NT2/D1 (cell line): Measurements from ENCODE around the gene ZFHX2.
"Not testable (repeated sequence)": the region's sequence is repeated elsewhere in the genome, so short reads cannot be mapped to it uniquely, and the experiment has no call there.

Experiments
- DNase-seq: peaks from one replicate; pipeline ENCODE4 v3.0.0-alpha.2; 2011; ENCODE audit warnings: low read depth, low spot score
- H3K27me3 ChIP-seq: 2 replicates; pipeline ENCODE4 v1.6.0; 2011; ENCODE audit warnings: mild to moderate bottlenecking; ENCODE audit not compliant: insufficient read length, insufficient read depth
- H3K36me3 ChIP-seq: 2 replicates; pipeline ENCODE4 v1.6.1; 2011; ENCODE audit warnings: mild to moderate bottlenecking, low read length, mixed read lengths; ENCODE audit not compliant: insufficient read depth, insufficient read length
- H3K4me1 ChIP-seq: 2 replicates; pipeline ENCODE4 v1.5.1; 2011; ENCODE audit not compliant: insufficient read depth, insufficient read length
- H3K4me3 ChIP-seq: 2 replicates; pipeline ENCODE4 v1.5.1; 2011; ENCODE audit warnings: low read depth; ENCODE audit not compliant: insufficient read length
- H3K9ac ChIP-seq: 2 replicates; pipeline ENCODE4 v1.6.0; 2011; ENCODE audit warnings: low read depth; ENCODE audit not compliant: insufficient read length
- H3K9me3 ChIP-seq: 2 replicates; pipeline ENCODE4 v1.5.1; 2011; ENCODE audit warnings: mild to moderate bottlenecking, low read length; ENCODE audit not compliant: insufficient read depth
- SUZ12 ChIP-seq: IDR thresholded peaks from 2 replicates; pipeline ENCODE4 v1.6.1; 2011; ENCODE audit not compliant: insufficient read length, insufficient read depth; ENCODE audit errors: extremely low read depth
- YY1 ChIP-seq: IDR thresholded peaks from 2 replicates; pipeline ENCODE4 v1.6.1; 2011; ENCODE audit not compliant: insufficient read length, insufficient read depth
- ZNF274 ChIP-seq: IDR thresholded peaks from 2 replicates; pipeline ENCODE4 v1.6.1; 2011; ENCODE audit warnings: mild to moderate bottlenecking, low read depth, low read length

ZFHX2 gene

DNA sequence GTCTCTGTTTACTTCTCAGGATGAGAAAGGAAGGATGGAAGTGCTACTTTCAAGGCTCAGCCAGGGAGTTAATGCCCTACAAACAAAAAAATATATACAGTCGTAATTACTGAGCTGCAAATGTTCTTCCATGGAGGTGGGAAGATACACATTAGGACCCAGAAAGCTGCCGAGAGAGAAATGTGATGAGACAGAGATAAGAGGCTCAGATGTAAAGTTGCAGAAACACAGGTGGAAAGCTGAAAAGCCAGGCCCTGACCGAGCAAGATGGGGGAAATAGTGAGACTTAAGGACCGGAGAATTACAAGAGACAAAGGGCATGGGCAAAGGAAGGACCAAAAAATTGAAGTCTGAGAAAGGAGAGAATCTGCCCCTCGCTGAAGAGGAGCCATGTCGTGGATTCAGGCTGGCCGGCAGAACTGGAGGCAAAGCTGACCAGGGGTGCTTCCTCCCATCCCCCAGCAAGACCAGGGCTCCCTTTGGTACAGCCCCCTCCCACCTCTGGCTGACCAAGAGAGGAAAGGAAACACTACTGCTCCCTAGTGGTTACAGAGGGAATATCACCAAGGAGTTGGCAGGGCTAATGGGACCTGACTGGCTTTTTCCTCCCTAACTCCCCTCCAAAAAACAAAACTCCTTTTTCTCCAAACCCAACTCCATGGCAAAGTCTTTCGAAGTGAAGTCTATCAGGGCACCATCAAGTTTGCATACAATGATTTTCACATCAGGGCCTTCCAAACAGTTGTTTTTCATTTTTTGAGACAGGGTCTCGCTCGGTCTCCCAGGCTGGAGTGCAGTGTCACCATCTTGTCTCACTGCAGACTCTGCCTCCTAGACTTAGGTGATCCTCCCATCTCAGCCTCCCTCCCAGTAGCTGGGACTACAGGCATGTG, 12.1 kb downstream of the ZFHX2 start:
- H3K36me3 ChIP-seq, result peaks cover 34% of the 10 kb centered on the region
- H3K9ac ChIP-seq, result peak overlapping the region; percentile 88
- H3K4me1 ChIP-seq, result no peaks in the 10 kb centered on the region
- no peaks in the 10 kb centered on the region for H3K9me3 ChIP-seq
- H3K4me3 ChIP-seq, result peak overlapping the region; percentile 24
- no peak for TF ChIP-seq SUZ12
- TF ChIP-seq YY1, result no peak
- no peak for TF ChIP-seq ZNF274
- DNase-seq, result no peak
- H3K27me3 ChIP-seq, result no peaks in the 10 kb centered on the region

DNA sequence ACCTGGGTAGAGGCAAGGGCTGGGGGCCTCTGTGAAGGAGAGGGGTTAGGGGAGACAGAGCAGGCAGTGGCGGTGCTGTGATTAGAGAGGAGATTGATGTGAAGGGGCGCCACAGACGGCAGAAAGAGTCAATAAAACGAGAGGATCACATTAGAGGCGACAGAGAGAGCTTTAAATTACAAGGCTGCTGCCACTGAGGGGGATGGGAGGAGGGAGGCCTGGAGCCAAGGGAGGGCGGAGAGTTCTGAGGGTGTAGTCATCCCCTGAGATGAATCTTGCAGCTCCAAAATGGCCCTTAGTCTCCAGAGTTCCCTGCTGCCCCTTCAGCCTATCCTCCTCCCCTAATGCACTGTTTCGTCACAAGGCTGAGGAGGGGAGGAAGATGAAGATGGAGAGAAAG, 12.8 kb downstream of the ZFHX2 start:
- peak overlapping the region; percentile 24 for H3K4me3 ChIP-seq
- TF ChIP-seq ZNF274 (no peak), SUZ12 (no peak), YY1 (no peak)
- peak overlapping the region; percentile 88 for H3K9ac ChIP-seq
- no peaks in the 10 kb centered on the region for H3K27me3 ChIP-seq
- H3K9me3 ChIP-seq, result no peaks in the 10 kb centered on the region
- peaks cover 41% of the 10 kb centered on the region for H3K36me3 ChIP-seq
- no peaks in the 10 kb centered on the region for H3K4me1 ChIP-seq
- no peak for DNase-seq

DNA sequence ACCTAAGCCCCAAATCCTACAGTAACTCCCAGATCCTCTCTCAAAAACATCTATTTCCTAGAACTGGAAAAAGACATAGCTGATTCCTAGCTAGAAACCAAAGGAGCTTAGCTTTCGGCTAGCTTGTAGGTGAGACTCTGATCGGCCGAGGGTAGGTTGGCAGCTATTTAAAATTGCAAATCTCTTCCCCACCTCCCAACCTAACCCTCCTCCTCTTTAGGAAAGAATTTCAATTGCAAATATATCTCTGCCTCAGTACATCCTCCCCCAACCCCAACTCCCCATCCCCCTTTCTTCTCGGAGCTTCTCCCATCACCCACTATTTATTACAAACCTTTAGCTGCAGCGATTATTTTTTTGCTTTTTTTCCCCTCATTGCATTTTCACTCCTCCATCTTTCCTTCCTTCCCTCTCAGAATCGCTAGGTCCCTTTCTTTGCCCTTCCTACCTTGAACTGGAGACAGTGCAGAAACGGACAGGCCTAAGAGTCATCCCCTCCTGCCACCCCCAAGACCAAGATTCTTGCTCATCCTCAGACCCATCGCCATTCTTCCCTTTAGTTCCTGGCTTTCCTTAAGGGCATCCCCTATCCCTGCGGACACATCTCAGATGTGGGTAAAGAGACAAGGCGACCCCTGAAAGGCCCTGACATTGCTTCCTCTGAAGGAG, 13.4 kb downstream of the ZFHX2 start:
- peak overlapping the region; percentile 57 for H3K4me3 ChIP-seq
- H3K27me3 ChIP-seq, result no peaks in the 10 kb centered on the region
- no peak for TF ChIP-seq YY1
- TF ChIP-seq ZNF274, result no peak
- no peak for TF ChIP-seq SUZ12
- H3K4me1 ChIP-seq, result no peaks in the 10 kb centered on the region
- H3K9ac ChIP-seq, result peak overlapping the region; percentile 88
- no peak for DNase-seq
- peaks cover 41% of the 10 kb centered on the region for H3K36me3 ChIP-seq
- no peaks in the 10 kb centered on the region for H3K9me3 ChIP-seq

DNA sequence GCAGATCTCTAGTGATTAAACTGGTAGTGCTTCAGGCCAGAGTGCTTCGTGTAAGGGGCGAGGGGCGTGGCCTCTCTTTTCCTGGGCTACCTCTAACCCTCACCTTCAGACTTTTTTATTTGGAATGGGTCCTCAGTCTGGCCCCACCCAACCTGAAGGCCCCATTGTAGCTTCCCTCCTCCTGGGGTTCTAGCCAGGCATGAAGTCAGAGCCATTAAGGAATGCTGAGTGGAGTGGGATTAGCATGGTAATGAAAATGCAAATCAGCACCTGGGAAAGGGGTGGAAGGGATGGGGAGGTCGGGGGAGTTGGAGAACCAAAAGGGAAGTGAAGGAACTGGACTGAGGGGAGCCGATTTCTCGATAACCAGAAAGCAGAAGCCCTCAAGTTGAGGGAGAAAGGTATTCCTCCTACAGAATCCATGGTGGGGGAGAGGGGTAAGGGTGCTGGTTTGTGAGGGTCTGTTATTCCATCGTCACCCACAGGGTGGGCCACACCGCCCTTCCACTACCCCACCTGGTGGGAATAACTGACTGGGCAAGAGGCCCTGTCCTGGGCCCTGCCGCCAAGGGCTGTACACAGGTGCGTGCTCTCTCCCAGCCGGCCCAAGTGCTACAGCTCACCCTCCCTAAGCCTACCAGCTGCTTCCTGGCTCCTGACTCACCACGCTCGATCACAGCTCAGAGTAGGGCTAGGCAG, 14.1 kb downstream of the ZFHX2 start:
- H3K4me1 ChIP-seq, result no peaks in the 10 kb centered on the region
- no peaks in the 10 kb centered on the region for H3K9me3 ChIP-seq
- peak overlapping the region; percentile 82 for H3K9ac ChIP-seq
- H3K27me3 ChIP-seq, result no peaks in the 10 kb centered on the region
- H3K36me3 ChIP-seq, result peaks cover 42% of the 10 kb centered on the region
- peak; percentile 87 for DNase-seq
- peak overlapping the region; percentile 57 for H3K4me3 ChIP-seq
- no peak for TF ChIP-seq SUZ12
- no peak for TF ChIP-seq YY1
- no peak for TF ChIP-seq ZNF274

DNA sequence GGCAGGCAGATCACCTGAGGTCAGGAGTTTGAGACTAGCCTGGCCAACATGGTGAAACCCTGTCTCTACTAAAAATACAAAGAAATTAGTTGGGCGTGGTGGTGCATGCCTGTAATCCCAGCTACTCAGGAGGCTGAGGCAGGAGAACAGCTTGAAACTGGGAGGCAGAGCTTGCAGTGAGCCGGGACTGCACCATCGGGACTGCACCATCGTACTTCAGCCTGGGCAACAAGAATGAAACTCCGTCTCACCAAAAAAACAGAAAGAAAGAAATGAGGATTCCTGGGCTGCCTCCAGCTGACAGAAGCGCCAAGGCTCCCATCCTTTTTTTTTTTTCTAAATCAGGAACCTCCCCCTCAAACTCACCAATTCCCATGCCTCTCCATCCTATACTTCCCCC, 14.7 kb downstream of the ZFHX2 start:
- not testable (repeated sequence) for H3K4me1 ChIP-seq, H3K27me3 ChIP-seq, H3K9me3 ChIP-seq, DNase-seq, H3K9ac ChIP-seq
- H3K4me3 ChIP-seq, result peak overlapping the region; percentile 57
- peaks cover 41% of the 10 kb centered on the region for H3K36me3 ChIP-seq

DNA sequence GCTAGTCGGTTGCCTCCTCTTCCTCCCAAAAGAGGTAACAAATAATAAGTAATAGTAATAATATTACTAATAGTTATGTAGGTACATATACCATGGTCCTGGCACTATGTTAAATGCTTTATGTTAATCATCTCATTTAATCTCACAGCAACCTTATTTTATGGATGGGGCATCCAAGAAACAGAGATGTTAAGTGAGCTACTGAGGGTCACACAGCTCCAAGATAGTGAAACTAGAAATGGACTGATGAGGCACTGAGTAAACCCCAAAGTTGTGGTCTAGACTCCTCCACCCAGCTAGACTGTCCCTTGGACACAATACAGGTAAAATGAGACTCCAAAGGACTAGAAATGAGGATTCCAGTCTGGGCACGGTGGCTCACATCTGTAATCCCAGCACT, 15.1 kb downstream of the ZFHX2 start:
- Histone ChIP-seq H3K36me3 (peaks cover 42% of the 10 kb centered on the region), H3K9ac (no peak overlapping the region), H3K27me3 (no peaks in the 10 kb centered on the region), H3K4me3 (no peak overlapping the region), H3K4me1 (no peaks in the 10 kb centered on the region), H3K9me3 (no peaks in the 10 kb centered on the region)
- no peak for DNase-seq
- TF ChIP-seq ZNF274 (no peak), SUZ12 (no peak), YY1 (no peak)

DNA sequence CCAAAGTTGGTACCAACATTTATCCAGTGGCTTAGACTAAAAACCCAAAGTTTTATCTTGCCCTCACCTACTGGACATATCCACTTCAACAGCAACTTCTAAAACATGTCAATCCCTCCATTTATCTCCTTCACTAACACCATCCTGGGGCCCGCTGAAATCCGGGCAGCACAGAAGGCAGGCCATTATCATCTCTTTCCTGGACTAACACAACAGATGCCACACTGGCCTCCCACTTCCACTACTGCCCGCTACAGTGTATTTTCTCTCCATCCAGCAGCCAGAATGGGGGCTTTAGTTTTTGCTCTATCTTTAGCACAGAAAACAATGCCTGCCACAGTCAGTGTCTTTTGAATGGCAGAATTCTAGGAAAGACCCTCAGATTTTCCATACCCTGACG, 15.6 kb downstream of the ZFHX2 start:
- no peak for TF ChIP-seq ZNF274
- TF ChIP-seq SUZ12, result no peak
- TF ChIP-seq YY1, result no peak
- H3K9me3 ChIP-seq, result no peaks in the 10 kb centered on the region

More for the DNA sequence above, 15.6 kb downstream of the ZFHX2 start:
- H3K9ac ChIP-seq, result no peak overlapping the region
- DNase-seq, result no peak
- no peak overlapping the region for H3K4me3 ChIP-seq
- no peaks in the 10 kb centered on the region for H3K27me3 ChIP-seq
- H3K36me3 ChIP-seq, result peaks cover 47% of the 10 kb centered on the region
- H3K4me1 ChIP-seq, result no peaks in the 10 kb centered on the region
